Activated CD4-positive, alpha-beta T cell treated with anti-CD3 and anti-CD28 coated beads, Interleukin-2, amount 50 U/mL, for 48 hours (primary cell): ENCODE results near the gene AGRN.
"Not testable (repeated sequence)": the region's sequence is repeated elsewhere in the genome, so short reads cannot be mapped to it uniquely, and the experiment has no call there.

Experiments used
- DNase-seq, 2 experiments: peaks; one replicate each; pipeline ENCODE4 v3.0.0-alpha.2; 2020

The AGRN gene

DNA sequence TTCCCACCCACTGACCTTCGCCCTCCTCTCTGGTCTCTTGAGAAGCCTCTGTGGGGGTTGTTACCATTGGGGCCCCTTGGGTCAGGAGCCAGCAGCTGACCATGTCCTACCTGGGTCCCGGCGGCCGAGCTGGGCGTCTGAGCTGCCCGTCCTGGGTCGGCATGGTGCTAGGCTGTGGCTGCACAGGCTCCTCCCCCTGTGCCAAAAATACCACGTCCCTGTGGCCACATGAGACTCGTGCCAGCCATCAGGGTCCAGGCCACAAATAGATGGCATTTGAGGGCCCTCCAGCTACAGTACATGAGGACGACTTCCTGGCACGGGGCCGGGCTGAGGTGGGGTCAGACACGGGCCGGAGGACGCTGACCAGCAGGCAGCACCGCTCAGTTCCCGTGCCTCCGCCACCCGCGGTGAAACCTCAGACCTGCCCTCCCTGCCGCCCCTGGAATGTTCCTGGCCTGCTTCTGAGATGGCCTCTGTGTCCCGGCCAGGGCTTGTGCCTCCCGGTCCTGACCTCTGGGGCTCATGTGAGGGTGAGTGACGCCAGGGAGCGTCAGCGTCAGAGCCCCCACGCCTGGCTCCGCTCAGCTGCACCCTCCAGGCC is 37.9 kb upstream of the AGRN start, which contains the start of gene PERM1:
TSS of gene PERM1 (minus strand) at position 139 of the 604 bp plus-strand sequence. CDS start 1,064 bp downstream, outside the sequence.
- DNase-seq = no peak

DNA sequence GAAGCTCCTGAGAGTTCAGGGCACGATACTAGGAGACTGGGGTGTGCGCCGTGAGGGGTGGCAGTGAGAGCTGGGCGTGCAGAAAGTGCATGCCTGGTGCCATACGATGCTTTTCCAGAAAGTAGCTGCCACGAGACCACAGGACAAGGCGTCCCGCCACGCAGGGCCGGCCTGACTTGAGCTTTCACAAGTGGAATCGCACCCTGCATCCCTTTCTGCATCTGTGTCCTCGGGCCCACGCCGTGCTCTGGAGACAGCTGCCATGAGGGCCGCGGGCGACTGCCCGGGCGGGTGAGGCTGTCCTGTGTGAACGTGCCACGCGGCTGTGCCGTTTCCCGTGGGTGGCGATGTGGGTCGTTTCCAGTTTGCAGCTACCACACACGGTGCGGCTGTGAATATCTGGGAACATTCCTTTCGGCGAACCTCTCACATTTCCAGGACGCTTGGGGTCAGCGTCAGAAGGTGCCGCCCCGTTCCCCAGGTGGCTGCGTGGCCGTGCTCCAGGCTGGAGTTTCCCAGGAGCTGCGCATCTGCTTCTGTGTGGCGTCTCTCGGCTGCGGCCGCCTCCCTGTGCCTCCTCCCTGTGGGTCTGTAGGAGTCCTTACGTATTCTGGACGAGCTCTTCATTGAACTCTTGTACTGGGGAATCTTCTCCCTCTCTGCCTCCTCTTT is 37.0 kb upstream of the AGRN start:
- DNase-seq = no peak

DNA sequence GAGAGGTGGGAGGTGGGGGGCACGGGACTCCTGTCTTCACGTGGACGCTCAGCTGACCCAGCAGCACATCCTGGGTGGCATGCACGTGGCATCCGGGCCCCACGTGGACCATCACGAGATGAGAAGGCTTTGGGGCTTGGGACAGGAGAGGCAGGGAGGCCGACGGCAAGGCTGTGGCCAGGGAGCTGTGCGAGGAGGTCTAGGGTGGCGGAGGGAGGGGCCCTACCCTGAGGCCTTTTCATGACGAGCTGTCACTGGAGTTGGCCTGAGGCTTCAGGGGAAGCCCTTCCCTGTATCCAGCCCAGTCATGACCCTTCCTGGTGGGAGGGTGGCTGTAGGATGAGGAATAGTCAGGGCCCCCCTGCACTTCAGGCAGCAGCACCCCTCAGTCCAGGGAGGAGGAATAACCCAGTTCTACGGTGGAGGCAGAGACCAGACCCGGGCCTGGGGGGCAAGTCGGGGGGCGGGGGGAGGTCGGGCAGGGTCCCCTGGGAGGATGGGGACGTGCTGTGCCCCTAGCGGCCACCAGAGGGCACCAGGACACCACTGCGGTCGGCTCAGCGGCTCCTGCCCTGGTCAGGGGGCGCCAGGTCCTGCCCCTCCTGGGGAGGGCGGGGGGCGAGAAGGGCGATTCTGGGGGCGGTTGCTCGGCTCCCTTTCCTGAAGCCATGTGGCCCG is 36.0 kb upstream of the AGRN start:
- DNase-seq = peak; percentile 66 to 73

DNA sequence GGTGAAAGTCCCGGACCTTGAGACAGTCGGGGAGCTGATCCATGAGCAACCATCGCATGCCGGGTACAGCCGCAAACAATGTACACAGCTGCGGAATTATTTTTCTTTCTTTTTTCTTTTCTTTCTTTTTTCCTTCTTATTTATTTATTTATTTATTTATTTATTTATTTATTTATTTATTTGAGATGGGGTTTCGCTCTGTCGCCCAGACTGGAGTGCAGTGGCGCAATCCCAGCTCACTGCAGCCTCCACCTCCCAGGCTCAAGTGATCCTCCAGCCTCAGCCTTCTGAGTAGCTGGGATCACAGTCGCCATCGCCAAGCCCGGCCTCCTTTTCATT is 35.5 kb upstream of the AGRN start:
- DNase-seq = no peak

DNA sequence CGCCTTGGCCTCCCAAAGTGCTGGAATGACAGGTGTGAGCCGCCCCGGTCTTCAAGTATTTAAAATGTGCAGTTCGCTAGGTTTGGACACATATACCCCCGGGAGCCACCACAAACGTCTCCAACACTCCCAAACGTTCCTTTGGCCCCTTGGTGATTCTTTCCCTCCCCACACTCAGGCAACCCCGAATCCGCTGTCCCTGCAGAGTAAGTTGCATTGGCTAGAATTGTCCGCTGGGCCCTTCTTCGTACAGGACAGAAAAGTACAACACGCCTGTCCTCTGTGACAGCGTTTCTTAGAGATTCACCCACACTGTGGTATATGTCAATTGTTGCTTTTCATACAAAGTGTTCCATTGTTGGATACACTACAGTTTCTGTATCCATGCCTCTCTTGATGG is 34.8 kb upstream of the AGRN start:
- DNase-seq = no peak

DNA sequence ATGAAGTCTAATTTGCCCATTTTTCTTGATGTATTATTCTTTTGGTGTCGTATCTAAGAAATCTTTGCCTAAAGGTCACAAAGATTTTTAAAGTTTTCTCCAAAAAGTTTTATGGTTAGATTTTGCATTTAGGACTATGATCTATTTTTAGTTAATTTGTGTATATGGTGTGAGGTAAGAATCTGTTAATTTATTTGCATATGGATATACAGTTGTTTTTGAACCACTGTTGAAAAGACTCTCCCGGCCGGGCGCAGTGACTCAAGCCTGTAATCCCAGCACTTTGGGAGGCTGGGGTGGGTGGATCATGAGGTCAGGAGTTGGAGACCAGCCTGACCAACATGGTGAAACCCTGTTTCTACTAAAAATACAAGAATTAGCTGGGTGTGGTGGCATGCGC is 31.9 kb upstream of the AGRN start:
- not testable (repeated sequence) for DNase-seq

DNA sequence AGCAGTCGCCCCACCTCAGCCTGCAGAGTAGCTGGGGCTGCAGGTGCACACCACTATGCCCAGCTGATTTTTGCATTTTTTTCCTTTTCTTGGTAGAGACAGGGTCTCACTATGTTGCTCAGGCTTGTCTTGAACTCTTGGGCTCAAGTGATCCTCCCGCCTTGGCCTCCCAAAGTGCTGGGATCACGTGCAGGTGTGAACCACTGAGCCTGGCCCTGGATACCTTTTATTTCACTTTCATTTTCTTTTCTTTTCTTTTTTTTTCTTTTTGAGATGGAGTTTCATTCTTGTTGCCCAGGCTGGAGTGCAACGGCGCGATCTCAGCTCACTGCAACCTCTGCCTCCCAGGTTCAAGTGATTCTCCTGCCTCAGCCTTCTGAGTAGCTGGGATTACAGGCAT is 28.6 kb upstream of the AGRN start:
- not testable (repeated sequence) for DNase-seq

DNA sequence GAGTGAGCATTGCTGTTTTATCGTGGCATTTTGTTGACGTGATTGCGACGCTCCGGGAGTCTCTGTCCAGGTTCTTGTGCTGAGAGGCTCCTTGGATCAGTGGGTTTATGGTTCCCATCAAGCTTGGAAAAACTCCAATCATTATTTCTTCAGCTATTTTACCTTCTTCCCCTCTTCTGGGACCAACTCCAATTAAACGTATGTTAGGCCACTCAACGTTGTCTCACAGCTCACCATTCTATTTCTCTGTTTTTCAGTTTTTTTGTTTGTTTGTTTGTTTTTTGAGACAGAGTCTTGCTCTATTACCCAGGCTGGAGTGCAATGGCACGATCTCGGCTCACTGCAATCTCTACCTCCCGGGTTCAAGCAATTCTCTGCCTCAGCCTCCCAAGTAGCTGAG is 28.0 kb upstream of the AGRN start:
- no peak for DNase-seq

DNA sequence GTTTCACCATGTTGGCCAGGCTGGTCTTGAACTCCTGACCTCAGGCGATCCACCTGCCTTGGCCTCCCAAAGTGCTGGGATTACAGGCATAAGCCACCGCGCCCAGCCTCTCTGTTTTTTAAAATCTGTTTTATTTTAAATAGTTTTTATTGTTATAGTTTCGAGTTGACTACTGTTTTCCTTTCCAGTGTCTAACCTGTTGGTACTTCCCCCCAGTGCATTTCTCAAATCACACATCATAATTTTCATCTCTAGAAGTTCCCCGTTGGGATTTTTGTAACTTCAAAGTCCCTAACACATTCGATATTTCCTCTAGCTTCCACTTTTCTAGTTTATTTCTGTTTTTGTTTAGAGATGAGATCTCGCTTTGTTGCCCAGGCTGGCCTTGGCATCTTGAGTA is 27.6 kb upstream of the AGRN start:
- no peak for DNase-seq

DNA sequence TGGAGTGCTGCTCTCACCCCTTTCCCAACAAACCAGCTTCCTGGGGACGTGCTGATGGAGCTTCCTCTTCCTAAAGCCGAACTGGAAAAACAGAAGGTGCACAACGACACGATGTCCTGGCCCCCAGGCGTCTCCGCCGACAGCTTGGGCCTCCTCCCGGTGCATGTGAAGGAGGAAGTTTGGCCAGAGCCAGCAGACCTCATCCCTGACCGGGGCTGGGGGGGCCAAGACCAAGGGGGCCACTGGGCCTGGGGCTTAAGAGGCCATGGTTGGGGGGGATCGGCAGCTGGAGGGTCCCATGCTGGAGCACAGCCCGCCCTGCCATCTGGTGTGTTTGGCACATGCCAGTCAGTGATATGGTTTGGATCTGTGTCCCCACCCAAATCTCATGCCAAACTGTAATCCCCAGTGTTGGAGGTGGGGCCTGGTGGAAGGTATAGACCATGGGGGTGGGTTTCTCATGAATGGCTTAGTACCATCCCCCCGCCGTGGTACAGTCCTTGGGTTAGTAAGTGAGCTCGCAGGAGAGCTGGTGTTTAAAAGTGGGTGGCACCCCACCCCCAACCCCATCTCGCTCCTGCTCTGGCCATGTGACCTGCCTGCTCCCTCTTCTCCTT is 26.4 kb upstream of the AGRN start:
- no peak for DNase-seq

DNA sequence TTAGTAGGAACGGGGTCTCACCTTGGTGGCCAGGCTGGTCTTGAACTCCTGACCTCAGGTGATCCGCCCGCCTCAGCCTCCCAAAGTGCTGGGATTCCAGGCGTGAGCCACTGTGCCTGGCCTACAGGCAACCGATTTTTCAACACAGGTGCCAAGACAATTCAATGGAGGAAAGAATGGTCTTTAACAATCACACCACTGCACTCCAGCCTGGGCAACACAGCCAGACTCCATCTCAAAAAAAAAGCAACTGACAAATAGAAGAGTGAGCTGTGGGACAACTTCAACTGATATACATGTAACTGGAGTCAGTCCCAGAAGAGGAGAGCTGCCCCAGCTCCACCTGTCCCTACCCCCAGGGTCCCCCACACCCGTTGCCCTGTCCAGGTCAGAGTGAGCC is 25.4 kb upstream of the AGRN start:
- not testable (repeated sequence) for DNase-seq

DNA sequence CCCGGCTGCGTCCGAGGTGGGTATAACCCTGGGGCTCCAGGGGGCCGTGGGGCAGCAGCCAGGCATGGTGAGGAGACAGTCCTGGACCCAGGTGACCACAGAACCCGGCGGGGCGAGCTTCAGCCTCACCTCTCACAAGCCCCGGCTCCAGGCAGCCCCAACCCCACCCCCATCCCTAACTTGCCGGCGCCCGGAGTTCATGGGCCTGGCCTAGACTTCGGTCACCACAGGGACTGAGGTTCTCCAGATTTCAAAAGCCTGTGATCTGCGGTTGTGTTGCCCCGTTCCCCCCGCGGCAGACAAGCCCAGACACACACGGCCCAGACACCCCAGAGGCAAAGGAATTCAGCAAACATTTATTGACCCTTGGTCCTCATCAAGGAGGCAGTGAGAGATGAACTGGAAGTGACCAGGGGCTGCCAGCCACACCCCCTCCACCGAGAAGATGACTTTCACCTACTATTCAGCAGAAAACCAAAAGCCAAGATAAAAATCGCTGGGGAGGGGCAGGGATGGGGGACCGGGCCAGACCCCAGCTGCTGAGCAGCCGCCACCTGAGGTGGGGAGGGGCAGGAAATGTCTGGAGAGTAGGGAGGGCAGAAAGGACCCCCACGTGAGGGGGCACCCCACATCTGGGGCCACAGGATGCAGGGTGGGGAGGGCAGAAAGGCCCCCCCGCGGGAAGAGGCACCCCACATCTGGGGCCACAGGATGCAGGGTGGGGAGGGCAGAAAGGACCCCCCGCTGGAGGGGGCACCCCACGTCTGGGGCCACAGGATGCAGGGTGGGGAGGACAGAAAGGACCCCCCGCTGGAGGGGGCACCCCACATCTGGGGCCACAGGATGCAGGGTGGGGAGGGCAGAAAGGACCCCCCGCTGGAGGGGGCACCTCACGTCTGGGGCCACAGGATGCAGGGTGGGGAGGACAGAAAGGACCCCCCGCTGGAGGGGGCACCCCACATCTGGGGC is 24.0 kb upstream of the AGRN start:
- no peak for DNase-seq

DNA sequence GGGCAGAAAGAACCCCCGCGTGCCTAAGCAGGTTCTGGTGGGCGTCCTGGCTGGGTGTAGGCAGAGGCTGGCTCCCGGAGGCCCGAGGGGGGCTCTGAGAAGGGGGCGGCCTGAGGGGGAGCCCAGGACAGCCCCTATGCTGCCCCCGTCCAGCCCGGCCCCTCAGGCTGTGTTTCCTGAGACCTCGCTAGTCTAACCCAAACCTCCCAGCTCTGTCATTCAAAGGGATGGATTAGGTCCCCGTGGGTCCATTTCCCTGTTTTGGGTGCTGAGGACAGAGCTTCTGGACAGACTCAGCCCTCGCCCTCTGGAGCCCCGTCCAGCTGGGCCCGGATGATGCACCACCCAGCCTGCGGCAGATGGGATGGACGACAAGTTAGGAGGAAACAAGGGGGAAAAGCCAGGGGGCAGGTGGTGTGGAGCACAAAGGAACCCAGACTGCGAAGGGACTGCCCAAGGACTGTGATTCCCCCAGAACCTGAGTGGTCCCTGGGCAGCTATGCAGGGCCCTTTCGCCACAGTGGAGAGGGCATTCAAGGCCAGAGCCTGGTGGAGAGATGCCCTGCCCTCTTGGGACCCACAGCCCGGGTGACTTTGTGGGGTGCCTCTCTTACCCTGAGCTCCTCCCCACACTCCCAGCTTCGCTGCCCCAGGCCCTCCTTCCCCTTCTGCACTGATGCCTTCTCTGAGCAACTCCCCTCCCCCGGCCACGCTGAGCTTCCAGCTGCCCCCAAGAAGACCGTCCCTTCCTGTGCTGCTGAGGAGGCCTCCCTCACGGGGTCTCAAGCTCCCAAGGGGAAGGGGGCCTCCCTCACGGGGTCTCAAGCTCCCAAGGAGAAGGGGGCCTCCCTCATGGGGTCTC is 22.8 kb upstream of the AGRN start:
- DNase-seq = no peak

DNA sequence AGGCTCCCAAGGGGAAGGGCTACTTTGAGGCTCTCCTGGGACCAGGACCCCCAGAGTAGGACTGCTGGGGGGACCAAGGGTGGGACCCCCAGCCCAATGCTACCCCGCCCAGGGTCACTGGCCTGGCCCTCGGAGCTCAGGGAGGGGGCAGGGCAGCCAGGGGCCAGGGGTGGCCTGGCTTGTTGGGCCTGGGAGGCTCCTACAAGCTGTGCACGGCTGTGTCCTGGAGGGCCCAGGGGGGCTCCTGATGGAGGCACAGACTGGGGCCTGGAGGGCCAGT is 22.3 kb upstream of the AGRN start:
- DNase-seq = no peak

DNA sequence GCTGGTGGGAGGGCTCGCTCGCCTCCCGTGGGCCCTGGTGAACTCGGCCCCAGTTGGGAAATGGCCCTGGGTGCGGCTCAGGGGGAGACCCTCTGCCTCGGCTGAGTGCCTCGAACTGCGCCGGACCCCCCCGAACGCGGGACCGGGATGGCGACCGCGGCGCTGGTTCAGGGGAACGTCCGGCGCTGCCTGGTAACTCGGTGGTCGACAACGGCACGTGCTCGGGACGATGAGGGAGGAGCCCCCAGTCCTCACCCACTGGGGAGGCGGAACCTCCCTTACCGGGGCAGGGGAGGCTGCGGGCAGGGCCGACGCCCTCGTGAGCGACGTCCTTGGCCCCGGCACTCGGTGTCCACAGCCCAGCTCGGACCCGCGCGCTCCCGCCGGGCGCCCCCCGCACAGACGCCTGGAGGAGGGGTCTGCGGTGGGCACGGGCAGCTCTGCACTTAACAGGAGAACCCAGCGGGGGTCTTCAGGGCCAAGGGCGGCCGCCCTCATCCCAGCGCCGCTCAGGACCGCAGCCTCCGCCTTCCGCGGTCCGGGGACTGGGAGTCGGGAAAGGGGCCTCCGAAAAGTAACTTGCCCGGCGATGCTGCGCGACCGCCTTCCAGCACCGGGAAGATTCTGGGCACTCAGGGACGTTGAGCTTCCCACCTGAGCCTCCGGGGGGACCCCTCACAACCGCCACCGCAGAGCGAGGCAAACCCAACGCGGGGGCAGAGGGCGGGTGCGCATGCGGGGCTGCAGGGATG is 21.8 kb upstream of the AGRN start:
- DNase-seq = no peak

DNA sequence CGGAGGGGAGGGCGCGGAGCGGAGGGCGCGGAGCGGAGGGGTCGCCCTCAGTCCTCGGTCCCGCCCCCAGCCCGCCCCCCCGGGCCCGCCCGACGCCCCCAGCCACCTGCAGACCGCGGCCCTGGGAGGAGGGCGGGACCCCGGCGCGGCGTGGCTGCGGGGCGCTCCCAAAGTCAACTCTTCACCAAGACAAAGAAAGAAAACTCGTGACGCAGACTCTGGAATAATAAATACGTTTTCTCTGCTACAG is 21.2 kb upstream of the AGRN start:
- DNase-seq = no peak

DNA sequence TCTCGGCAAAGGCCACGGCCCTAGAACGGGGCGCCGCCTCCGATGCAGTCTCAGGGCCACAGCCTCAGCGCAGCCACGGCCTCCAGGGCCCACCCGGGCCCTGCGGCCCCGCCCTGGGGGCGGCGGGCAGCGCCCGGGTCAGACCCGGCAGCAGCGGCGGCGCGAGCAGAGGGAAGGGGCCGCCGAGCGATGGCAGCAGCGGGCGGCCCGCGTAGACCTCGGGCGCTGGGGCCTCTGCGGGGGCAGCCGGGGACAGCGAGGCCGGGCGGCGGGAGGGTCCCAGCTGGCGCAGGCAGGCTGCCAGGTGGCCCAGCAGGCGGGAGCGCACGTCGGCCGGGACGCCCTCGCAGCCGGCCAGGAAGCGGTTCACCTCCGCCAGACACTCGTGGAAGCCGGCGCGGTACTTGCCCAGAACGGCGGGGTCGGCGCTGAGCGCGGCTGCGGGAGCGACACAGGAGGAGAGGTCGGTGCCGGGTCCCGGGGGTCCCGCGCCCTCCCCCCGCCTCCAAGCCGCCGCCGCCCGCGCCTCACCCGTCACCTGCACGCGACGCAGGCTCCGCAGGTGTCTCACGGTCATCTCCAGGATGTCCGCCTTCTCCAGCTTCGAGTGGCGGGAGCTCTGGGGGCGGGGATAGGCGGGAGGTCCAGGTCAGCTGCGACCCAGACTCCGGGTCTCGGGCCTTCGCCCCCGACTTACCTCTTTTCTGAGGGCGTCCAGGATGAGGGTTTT is 20.8 kb upstream of the AGRN start:
- peak in 1 of 2 experiments; percentile 24 for DNase-seq

DNA sequence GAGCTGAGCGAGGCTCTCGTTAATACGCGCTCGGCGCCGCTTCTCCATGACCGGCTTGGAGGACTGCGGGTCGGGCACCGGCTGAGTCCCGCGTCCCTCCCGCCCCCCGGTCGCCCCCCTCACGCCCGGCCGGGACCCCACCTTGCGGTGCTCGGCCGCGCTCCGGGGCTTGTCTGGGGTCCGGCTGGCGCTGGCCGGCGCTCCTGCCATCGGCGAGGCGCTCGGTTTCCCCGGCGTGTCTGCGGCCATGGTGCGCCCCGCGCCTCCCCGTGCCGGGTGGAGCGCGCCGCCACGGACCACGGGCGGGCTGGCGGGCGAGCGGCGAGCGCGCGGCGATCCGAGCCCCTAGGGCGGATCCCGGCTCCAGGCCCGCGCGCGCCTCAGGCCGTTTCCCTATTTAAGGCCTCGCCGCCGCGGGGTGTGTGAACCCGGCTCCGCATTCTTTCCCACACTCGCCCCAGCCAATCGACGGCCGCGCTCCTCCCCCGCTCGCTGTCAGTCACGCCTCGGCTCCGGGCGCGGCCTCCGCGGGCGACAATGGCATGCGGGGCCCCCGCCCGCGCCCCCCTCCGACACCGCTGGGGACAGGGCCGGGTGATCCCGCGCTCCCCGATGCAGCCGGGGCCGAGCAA is 20.1 kb upstream of the AGRN start, which contains the start of gene HES4:
TSS of gene HES4 (minus strand) at position 373 of the 632 bp plus-strand sequence. CDS start at position 249, 124 bp downstream.
- peak; percentile 71 to 73 for DNase-seq

DNA sequence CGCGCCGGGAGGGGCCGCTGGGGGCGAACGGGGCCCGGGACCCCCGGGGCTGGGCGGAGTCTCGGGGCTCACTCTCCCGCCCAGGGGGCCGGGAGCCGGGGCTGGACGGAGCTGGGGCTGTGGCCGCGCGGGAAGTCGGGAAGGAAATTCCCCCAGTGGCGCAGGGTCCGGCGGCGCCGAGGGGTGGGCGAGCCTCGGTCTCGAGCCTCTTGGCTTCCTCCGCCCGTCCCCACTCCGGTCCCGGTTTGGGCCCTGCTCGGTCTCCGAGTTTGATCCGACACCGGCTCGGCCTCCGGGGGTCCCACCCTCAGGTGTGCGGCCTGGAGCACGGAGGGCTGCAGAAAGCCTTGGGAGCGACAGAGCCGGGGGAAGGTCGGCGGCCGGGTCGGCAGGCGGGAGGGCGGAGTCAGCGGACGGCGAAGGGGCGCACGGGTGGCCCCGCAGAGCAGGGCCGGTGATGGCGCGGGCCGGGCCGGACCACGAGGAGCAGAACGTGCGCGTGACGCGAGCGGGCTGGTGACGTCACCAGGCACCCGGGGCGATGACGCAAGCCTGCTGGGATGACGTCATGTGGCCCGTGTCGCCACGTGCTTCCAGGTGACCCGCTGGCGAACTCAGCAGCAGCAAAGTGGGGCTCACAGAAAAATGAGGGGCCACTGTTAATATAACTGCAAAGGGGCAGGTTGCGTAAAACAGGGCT is 19.4 kb upstream of the AGRN start:
- peak; percentile 68 to 69 for DNase-seq
